Medulla oblongata (tissue), 1 donor: Measurements from ENCODE around the gene NCOA5.

ENCODE experiments used
- DNase-seq: peaks from one replicate; pipeline ENCODE4 v3.0.0-alpha.2; 2015; ENCODE audit errors: extremely low spot score

The NCOA5 gene

GRCh38 chr20:46017272-46017671 is 72.5 kb downstream of the NCOA5 start:
- DNase-seq, result no peak

GRCh38 chr20:46014517-46015396 is 75.0 kb downstream of the NCOA5 start:
- no peak for DNase-seq

GRCh38 chr20:46013829-46014516 is 75.8 kb downstream of the NCOA5 start:
- DNase-seq, result peak; percentile 45

- DNase-seq, result no peak
Observed at GRCh38 chr20:46013322-46013828, 76.4 kb downstream of the NCOA5 start.

GRCh38 chr20:46012921-46013320 is 76.8 kb downstream of the NCOA5 start:
- no peak for DNase-seq

- no peak for DNase-seq
Observed at GRCh38 chr20:46011631-46012482, 77.9 kb downstream of the NCOA5 start.
